ENCODE data around the gene GTF2H4.

GTF2H4 gene

DNA sequence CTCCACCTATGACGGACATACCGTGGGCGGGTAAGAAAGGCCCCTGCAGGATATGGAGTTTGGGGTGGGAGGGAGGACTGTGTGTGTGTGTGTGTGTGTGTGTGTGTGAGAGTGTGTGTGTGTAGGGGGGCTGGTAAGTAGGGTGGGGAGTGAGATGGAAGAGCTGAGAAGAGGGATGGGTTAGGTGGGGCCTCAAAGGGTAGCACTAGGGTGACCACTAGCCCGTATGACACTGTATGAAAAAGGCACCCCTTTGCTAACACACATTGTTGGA is 16.6 kb upstream of the GTF2H4 start:
- H3K4me3 ChIP-seq (ENCODE audit: low read length) = no peak overlapping the region
- H3K27me3 ChIP-seq (ENCODE audit: control insufficient read depth, insufficient read depth, low read length) = no peaks in the 10 kb centered on the region
- no peak overlapping the region for H3K4me2 ChIP-seq (ENCODE audit: low read length)
- H3K9me3 ChIP-seq (replicated peaks; ENCODE audit: low read length) = no peaks in the 10 kb centered on the region
- peaks cover 20% of the 10 kb centered on the region for H3K36me3 ChIP-seq (ENCODE audit: insufficient read depth, low read length)
- no peak overlapping the region for H3K9ac ChIP-seq (ENCODE audit: low read depth, low read length)
- peaks cover 16% of the 10 kb centered on the region for H3K4me1 ChIP-seq (ENCODE audit: control insufficient read depth, insufficient read depth, low read length)

GRCh38 chr6:30891816-30892538 is 16.0 kb upstream of the GTF2H4 start:
- Histone ChIP-seq H3K9me3 (replicated peaks; ENCODE audit: low read length) (no peaks in the 10 kb centered on the region), H3K27me3 (ENCODE audit: control insufficient read depth, insufficient read depth, low read length) (no peaks in the 10 kb centered on the region), H3K4me2 (ENCODE audit: low read length) (no peak overlapping the region), H3K36me3 (ENCODE audit: insufficient read depth, low read length) (peaks cover 23% of the 10 kb centered on the region), H3K4me3 (ENCODE audit: low read length) (no peak overlapping the region), H3K4me1 (ENCODE audit: control insufficient read depth, insufficient read depth, low read length) (peaks cover 14% of the 10 kb centered on the region), H3K9ac (ENCODE audit: low read depth, low read length) (no peak overlapping the region)

- Histone ChIP-seq H3K4me3 (ENCODE audit: low read length) (no peak overlapping the region), H3K27me3 (ENCODE audit: control insufficient read depth, insufficient read depth, low read length) (no peaks in the 10 kb centered on the region), H3K9me3 (replicated peaks; ENCODE audit: low read length) (no peaks in the 10 kb centered on the region)
Observed at GRCh38 chr6:30893001-30893591, 14.9 kb upstream of the GTF2H4 start.

GRCh38 chr6:30893666-30894065 is 14.3 kb upstream of the GTF2H4 start:
- Histone ChIP-seq H3K9ac (ENCODE audit: low read depth, low read length) (no peak overlapping the region), H3K27me3 (ENCODE audit: control insufficient read depth, insufficient read depth, low read length) (no peaks in the 10 kb centered on the region), H3K4me1 (ENCODE audit: control insufficient read depth, insufficient read depth, low read length) (peaks cover 3% of the 10 kb centered on the region), H3K36me3 (ENCODE audit: insufficient read depth, low read length) (peaks cover 34% of the 10 kb centered on the region), H3K9me3 (replicated peaks; ENCODE audit: low read length) (no peaks in the 10 kb centered on the region), H3K4me3 (ENCODE audit: low read length) (no peak overlapping the region), H3K4me2 (ENCODE audit: low read length) (no peak overlapping the region)

More at GRCh38 chr6:30893001-30893591, 14.9 kb upstream of the GTF2H4 start:
- no peak overlapping the region for H3K9ac ChIP-seq (ENCODE audit: low read depth, low read length)
- no peak overlapping the region for H3K4me2 ChIP-seq (ENCODE audit: low read length)
- peaks cover 9% of the 10 kb centered on the region for H3K4me1 ChIP-seq (ENCODE audit: control insufficient read depth, insufficient read depth, low read length)
- H3K36me3 ChIP-seq (ENCODE audit: insufficient read depth, low read length) = peaks cover 32% of the 10 kb centered on the region

DNA sequence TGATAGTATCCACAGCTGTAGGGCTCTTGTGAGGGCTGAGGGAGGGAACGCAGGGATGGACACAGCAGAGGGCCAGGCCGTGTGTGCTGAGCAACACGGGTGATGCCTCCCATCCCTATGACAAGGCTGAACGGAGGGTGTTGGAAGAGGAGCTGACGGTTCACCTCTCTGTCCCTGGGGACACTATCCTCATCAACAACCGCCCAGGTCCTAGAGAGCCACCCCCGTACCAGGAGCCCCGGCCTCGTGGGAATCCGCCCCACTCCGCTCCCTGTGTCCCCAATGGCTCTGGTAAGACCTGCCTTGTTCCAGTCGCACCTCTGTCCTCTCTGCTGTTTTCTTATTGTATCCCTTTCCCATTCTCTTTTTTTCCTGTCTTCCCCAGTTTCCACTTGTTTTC is 13.6 kb upstream of the GTF2H4 start:
- H3K27me3 ChIP-seq (ENCODE audit: control insufficient read depth, insufficient read depth, low read length) = no peaks in the 10 kb centered on the region
- H3K9ac ChIP-seq (ENCODE audit: low read depth, low read length) = no peak overlapping the region
- no peak overlapping the region for H3K4me3 ChIP-seq (ENCODE audit: low read length)
- no peak overlapping the region for H3K4me2 ChIP-seq (ENCODE audit: low read length)
- no peaks in the 10 kb centered on the region for H3K4me1 ChIP-seq (ENCODE audit: control insufficient read depth, insufficient read depth, low read length)
- no peaks in the 10 kb centered on the region for H3K9me3 ChIP-seq (replicated peaks; ENCODE audit: low read length)
- peaks cover 34% of the 10 kb centered on the region for H3K36me3 ChIP-seq (ENCODE audit: insufficient read depth, low read length)

- peaks cover 34% of the 10 kb centered on the region for H3K36me3 ChIP-seq (ENCODE audit: insufficient read depth, low read length)
- no peaks in the 10 kb centered on the region for H3K27me3 ChIP-seq (ENCODE audit: control insufficient read depth, insufficient read depth, low read length)
- H3K4me1 ChIP-seq (ENCODE audit: control insufficient read depth, insufficient read depth, low read length) = no peaks in the 10 kb centered on the region
- no peak overlapping the region for H3K4me2 ChIP-seq (ENCODE audit: low read length)
- no peak overlapping the region for H3K9ac ChIP-seq (ENCODE audit: low read depth, low read length)
- H3K4me3 ChIP-seq (ENCODE audit: low read length) = no peak overlapping the region
- no peaks in the 10 kb centered on the region for H3K9me3 ChIP-seq (replicated peaks; ENCODE audit: low read length)
Observed at GRCh38 chr6:30894935-30895334, 13.1 kb upstream of the GTF2H4 start.

GRCh38 chr6:30895343-30895742 is 12.7 kb upstream of the GTF2H4 start:
- H3K27me3 ChIP-seq (ENCODE audit: control insufficient read depth, insufficient read depth, low read length) = no peaks in the 10 kb centered on the region
- no peaks in the 10 kb centered on the region for H3K9me3 ChIP-seq (replicated peaks; ENCODE audit: low read length)
- no peak overlapping the region for H3K4me3 ChIP-seq (ENCODE audit: low read length)
- H3K4me1 ChIP-seq (ENCODE audit: control insufficient read depth, insufficient read depth, low read length) = no peaks in the 10 kb centered on the region
- H3K36me3 ChIP-seq (ENCODE audit: insufficient read depth, low read length) = peaks cover 34% of the 10 kb centered on the region
- H3K9ac ChIP-seq (ENCODE audit: low read depth, low read length) = no peak overlapping the region
- no peak overlapping the region for H3K4me2 ChIP-seq (ENCODE audit: low read length)

GRCh38 chr6:30896541-30896940 is 11.5 kb upstream of the GTF2H4 start:
- Histone ChIP-seq H3K4me1 (ENCODE audit: control insufficient read depth, insufficient read depth, low read length) (no peaks in the 10 kb centered on the region), H3K9me3 (replicated peaks; ENCODE audit: low read length) (no peaks in the 10 kb centered on the region), H3K4me3 (ENCODE audit: low read length) (no peak overlapping the region), H3K4me2 (ENCODE audit: low read length) (no peak overlapping the region), H3K27me3 (ENCODE audit: control insufficient read depth, insufficient read depth, low read length) (no peaks in the 10 kb centered on the region), H3K9ac (ENCODE audit: low read depth, low read length) (no peak overlapping the region), H3K36me3 (ENCODE audit: insufficient read depth, low read length) (peaks cover 31% of the 10 kb centered on the region)

- Histone ChIP-seq H3K9me3 (replicated peaks; ENCODE audit: low read length) (no peaks in the 10 kb centered on the region), H3K27me3 (ENCODE audit: control insufficient read depth, insufficient read depth, low read length) (no peaks in the 10 kb centered on the region), H3K4me2 (ENCODE audit: low read length) (no peak overlapping the region), H3K4me1 (ENCODE audit: control insufficient read depth, insufficient read depth, low read length) (no peaks in the 10 kb centered on the region), H3K9ac (ENCODE audit: low read depth, low read length) (no peak overlapping the region), H3K4me3 (ENCODE audit: low read length) (no peak overlapping the region), H3K36me3 (ENCODE audit: insufficient read depth, low read length) (peaks cover 25% of the 10 kb centered on the region)
Observed at GRCh38 chr6:30897882-30898281, 10.1 kb upstream of the GTF2H4 start.

DNA sequence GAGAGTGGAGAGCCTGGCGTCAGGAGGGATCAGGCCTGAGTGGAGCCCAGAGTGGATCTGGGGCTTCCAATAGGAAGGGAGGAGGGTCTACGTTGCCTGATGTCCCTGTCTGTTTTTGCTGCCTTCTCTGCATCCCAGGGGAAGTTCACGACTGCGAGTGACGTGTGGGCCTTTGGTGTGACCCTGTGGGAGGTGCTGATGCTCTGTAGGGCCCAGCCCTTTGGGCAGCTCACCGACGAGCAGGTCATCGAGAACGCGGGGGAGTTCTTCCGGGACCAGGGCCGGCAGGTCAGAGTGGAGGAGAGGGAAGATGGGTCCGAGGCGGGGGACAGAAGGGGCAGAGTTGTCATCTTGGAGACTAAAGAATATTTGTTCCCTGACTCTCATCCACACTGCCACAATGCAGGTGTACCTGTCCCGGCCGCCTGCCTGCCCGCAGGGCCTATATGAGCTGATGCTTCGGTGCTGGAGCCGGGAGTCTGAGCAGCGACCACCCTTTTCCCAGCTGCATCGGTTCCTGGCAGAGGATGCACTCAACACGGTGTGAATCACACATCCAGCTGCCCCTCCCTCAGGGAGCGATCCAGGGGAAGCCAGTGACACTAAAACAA is 9.2 kb upstream of the GTF2H4 start:
- Histone ChIP-seq H3K9ac (ENCODE audit: low read depth, low read length) (no peak overlapping the region), H3K27me3 (ENCODE audit: control insufficient read depth, insufficient read depth, low read length) (no peaks in the 10 kb centered on the region), H3K4me2 (ENCODE audit: low read length) (no peak overlapping the region), H3K36me3 (ENCODE audit: insufficient read depth, low read length) (peaks cover 21% of the 10 kb centered on the region), H3K4me3 (ENCODE audit: low read length) (no peak overlapping the region), H3K9me3 (replicated peaks; ENCODE audit: low read length) (no peaks in the 10 kb centered on the region), H3K4me1 (ENCODE audit: control insufficient read depth, insufficient read depth, low read length) (no peaks in the 10 kb centered on the region)

DNA sequence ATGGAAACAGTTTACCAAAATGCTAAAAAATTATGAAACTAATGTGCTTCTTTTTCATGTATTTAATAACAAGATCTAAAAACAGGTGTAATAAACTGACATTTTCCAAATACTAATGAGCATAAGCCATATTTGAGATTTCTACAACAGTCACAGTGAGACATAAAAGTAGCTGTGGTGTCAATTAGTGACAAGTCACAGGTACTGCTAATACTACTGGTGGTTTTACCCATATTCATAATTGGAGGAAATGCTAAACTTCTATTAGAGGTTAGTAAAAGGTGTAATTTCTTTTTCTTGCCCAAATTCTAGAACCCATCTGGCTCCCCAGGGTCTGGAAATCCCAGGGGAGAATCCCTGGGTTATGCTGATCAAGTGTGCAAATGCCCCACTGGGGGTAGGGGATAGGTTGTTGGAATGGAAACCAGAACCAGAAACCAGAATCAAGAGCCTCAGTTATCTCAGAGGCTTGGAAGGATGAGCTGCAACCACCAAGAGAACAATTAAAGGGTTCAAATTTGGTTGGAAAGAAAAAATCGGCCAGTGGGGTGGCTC is 7.1 kb upstream of the GTF2H4 start:
- H3K36me3 ChIP-seq (ENCODE audit: insufficient read depth, low read length) = peaks cover 14% of the 10 kb centered on the region
- H3K9me3 ChIP-seq (replicated peaks; ENCODE audit: low read length) = no peaks in the 10 kb centered on the region
- H3K27me3 ChIP-seq (ENCODE audit: control insufficient read depth, insufficient read depth, low read length) = no peaks in the 10 kb centered on the region
- no peak overlapping the region for H3K4me3 ChIP-seq (ENCODE audit: low read length)
- no peak overlapping the region for H3K9ac ChIP-seq (ENCODE audit: low read depth, low read length)
- H3K4me1 ChIP-seq (ENCODE audit: control insufficient read depth, insufficient read depth, low read length) = no peaks in the 10 kb centered on the region
- no peak overlapping the region for H3K4me2 ChIP-seq (ENCODE audit: low read length)
